Fibroblast of skin of right biceps (primary cell): Measurements from ENCODE around the gene FGB.
"Not testable (repeated sequence)": the region's sequence is repeated elsewhere in the genome, so short reads cannot be mapped to it uniquely, and the experiment has no call there.

Source experiments
- DNase-seq: peaks from one replicate; pipeline ENCODE4 v3.0.0-alpha.2; 2013

FGB gene

DNA sequence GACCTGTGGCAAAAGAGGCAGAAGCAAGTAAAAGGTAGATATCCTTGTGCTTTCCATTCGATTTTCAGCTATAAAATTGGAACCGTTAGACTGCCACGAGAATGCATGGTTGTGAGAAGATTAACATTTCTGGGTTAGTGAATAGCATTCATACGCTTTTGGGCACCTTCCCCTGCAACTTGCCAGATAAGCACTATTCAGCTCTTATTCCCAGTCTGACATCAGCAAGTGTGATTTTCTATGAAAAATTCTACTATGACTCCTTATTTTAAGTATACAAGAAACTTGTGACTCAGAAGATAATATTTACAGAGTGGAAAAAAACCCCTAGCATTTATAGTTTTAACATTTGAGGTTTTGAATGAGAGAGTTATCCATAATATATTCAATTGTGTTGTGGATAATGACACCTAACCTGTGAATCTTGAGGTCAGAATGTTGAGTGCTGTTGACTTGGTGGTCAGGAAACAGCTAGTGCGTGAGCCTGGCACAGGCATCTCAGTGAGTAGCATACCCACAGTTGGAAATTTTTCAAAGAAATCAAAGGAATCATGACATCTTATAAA is 3.9 kb downstream of the FGB start:
- peak; percentile 4 for DNase-seq

DNA sequence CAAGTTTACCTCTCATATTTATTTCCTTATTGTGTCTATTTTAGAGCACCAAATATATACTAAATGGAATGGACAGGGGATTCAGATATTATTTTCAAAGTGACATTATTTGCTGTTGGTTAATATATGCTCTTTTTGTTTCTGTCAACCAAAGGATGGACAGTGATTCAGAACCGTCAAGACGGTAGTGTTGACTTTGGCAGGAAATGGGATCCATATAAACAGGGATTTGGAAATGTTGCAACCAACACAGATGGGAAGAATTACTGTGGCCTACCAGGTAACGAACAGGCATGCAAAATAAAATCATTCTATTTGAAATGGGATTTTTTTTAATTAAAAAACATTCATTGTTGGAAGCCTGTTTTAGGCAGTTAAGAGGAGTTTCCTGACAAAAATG is 6.2 kb downstream of the FGB start:
- DNase-seq = no peak

DNA sequence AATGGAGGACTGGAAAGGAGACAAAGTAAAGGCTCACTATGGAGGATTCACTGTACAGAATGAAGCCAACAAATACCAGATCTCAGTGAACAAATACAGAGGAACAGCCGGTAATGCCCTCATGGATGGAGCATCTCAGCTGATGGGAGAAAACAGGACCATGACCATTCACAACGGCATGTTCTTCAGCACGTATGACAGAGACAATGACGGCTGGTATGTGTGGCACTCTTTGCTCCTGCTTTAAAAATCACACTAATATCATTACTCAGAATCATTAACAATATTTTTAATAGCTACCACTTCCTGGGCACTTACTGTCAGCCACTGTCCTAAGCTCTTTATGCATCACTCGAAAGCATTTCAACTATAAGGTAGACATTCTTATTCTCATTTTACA is 6.8 kb downstream of the FGB start:
- no peak for DNase-seq

DNA sequence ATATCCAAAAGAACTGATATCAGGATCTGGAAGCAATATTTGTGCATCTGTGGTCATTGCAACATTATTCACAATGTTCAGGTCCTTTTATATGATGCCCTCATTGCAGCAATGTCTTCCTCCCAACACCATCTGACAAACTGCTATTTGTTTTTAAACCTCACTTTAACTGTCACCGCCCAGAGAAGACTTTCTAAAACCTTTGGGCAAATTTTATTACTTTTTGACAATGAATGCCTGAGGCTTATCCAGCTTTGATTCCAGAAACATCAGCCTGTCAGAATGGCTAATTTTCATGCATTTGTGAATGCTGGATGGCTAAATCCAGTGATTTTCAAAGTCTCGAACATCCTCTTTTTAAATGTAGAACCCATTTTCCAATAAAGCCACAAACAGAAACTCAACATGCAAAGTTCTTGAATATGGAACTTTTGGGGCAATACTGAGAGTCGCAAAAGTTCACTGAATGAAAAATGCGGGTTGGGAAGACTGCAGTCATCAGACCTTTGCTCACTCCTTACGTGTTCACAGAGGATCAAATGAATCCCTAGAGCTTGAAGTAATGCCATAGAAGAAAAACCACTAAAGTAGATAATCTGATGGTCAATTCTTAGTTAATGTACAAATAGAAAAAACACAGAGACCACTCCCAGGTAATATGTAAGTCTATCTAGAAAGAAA is 10.5 kb downstream of the FGB start:
- no peak for DNase-seq

DNA sequence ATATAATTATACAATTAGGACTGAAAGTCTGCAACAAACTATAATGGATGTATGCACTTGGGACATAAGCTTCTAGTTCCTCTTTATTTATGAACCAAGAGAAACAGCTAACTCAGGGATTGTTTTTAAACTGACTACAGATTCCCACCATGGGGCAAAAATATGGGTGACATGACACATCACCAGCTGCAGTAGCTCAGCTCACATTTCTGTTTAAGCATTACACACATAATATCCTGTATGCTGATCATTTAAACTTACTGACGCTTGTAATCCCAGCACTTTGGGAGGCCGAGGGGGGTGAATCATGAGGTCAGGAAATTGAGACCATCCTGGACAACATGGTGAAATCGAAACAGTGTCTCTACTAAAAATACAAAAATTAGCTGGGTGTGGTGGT is 11.5 kb downstream of the FGB start:
- no peak for DNase-seq

DNA sequence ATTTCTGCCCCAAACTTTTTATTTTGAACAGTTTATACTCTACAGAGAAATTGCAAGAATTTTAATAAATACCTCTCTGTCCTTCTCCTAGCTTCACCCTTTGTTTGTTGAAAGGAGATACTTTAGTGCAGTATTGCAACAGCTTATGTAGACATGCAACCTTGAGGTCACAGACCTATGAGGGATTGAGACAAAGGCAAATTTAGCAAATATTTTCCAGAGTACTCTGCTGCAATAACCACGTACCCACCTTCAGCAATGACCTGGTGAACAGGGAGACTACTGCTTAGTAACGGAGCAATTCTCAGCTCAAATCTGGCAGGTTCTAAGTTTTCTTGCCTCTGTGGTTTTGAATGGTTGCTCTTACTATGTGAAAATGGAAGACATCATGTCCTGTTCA is 14.5 kb downstream of the FGB start:
- no peak for DNase-seq

DNA sequence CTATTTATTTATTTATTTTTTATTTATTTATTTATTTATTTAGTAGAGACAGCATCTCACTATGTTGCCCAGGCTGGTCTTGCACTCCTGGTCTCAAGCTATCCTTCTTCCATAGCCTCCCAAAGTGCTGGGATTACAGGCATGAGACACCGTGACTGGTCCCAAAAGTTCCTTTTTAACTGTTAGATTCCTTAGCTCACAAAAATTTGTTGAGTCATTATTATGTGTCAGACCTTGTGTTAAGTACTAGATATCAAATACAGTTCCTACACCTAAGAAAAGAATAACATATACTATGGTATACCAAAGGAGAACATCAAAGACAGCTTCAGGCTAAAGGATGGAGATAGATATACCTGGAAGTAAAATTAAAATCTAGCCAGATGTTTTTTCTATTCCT is 16.1 kb downstream of the FGB start:
- no peak for DNase-seq

DNA sequence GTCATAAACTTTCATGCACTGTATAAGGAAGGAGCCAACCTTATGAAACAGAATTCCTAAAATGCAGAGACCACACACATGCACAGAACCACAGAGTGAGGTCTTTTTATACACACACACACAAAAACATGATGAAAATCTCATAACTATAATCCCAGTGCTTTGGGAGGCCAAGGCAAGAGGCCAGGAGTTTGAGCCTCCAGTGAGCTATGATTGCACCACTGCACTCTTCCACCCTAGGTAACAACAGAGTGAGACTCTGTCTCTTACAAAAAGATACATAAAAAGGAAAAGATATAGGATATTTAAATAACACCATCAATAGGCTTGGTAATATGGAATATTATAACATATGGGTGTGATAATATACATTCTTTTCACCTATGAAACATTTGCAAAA is 17.1 kb downstream of the FGB start:
- no peak for DNase-seq

DNA sequence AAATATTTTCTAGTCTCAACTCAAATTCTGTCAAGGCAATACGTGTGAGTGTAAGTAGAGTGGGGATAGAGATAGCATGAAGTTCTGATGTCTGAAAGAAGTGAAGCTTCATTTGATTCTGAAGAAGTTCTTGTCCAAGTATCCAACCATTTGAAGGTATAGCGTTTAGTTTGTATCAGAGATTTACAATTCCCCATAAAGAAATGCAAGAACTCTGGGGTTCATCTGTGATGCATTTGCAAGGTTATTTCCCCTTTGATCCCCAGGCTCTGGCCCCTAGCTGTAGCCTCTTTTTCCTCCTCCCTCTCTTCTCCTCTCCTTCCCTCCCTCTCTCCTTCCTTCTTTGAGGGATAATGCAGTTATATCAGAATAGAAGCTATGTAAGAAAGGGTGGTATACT is 19.9 kb downstream of the FGB start:
- DNase-seq = no peak

DNA sequence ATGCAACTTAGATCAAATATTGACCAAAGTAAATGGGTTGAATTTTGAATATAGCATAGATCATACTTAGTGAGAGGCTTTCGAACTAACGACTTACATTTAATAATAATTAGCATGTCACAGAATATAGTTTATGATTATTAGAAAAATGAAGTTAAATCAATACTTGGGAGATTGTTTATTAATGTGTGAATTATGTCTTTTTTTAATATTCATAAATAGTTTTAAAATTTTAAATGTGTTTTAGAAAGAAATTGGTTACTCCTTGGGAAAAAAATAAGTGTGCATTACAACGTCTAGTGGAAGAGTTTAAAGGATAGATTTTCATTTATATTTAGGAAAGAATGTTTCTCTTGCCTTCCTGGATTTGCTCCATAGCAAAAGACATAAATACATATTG is 20.4 kb downstream of the FGB start:
- DNase-seq = no peak

DNA sequence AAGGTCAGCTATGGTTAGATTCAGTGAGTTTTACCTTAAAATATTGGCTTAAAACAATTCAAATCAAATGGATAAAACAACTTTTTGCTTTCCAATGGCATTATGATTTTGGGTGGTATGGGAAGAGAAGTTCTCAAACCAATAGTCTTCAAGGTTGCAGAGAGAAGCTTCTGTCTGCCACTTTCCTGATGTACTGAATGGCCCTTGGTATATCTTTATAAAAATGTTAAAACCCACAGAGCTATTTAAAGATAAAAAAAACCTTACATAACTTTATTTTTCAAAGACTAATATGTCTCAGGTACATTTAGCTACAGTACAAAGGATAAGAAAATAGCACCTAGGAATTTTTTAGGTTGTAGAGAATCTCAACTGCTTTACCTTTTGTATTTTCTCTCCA is 20.9 kb downstream of the FGB start:
- DNase-seq = no peak

DNA sequence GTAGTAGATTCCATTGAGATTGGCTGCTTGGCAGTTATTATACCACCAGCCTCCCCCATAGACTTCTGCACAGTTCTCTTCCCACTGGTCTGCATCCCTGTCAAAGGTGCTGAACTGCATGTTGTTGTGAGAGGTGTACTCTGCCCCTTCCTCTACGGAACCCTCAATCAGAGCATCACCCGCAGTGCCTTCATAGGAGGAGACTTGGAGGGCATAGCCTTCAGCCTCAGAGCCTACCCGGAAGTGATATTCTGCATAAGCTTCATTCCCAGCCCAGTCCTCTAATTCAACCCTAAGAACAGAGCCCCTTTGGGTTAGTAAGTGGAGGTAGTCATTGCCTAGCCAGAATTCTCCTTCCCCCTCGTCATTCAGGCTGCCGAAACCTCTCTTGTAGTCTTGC is 21.4 kb downstream of the FGB start:
- DNase-seq = no peak

DNA sequence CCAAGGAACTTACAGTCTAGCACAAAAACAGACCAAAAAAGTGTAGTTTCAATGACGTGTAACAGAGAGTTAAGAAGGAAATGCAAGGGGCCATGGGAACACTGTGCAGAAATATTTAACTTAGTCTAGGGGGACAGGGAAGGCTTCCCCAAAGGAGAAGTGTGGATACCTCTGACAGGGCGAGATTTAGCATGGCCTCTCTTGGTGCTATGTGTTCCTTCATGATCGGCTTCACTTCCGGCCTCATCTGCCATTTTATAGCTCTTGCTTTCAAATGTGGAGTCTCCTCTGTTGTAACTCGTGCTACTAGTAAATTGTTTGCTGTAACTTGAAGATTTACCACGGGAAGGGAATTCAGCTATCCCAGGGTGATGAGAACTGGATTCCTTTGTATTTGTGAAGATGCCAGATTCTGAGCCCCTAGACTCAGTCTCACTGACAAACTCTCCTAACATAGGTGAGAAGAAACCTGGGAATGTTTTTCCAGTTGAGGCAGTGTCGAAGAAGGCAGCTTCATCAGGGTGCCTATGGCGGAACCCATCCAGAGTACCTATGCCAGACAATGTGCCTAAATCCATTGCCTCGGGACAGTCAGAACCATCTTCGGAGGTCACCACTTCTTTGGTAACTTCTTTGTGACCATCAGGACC is 22.7 kb downstream of the FGB start:
- no peak for DNase-seq

DNA sequence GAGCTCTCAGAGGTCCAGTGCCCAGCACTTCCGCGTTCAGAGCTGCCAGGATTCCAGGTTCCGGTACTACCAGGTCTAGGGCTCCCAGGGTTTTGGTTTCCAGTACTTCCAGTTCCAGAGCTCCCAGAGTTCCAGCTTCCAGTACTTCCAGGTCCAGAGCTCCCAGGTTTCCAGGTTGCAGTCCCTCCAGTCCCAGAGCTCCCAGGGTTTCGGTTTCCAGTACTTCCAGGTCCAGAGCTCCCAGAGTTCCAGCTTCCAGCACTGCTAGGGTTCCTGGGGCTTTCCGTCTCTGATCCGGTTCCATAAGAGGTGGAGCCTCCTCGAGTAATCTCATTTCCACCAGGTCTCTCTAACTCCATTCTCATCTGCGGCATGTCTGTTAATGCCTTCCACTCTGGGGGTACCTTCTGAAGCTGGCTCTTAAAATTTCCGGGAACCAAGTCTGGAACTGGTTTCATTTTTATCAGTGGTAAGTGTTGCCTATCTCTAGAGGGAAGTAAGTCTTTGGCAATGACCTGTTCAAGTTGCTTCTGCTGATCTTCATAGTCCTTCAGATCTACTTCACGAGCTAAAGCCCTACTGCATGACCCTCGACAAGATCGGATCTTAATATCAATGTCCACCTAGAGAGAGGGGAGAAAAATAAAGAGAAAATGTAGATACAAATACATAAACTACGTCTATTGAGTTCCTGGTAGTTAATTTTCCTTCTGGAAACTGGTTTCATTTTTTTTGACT is 23.7 kb downstream of the FGB start:
- DNase-seq = no peak

DNA sequence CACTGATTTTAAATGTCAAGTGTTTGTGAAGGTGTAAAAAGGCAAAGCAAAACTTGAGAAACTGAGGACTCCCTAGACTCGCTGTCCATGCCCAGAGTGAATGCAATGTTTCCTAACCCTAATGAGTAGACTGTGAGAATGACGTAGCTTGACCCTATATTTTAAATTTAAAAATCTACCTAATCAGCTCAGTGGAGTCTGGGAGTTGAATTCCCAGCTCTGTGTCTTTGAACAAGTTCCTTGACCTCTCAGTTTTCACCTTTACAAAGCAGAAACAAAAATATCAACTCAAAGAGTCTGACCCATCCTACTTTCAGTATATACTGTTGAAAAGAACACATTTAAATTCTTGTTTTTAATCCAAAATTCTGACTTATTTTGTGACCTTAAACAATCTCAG is 25.4 kb downstream of the FGB start:
- no peak for DNase-seq

DNA sequence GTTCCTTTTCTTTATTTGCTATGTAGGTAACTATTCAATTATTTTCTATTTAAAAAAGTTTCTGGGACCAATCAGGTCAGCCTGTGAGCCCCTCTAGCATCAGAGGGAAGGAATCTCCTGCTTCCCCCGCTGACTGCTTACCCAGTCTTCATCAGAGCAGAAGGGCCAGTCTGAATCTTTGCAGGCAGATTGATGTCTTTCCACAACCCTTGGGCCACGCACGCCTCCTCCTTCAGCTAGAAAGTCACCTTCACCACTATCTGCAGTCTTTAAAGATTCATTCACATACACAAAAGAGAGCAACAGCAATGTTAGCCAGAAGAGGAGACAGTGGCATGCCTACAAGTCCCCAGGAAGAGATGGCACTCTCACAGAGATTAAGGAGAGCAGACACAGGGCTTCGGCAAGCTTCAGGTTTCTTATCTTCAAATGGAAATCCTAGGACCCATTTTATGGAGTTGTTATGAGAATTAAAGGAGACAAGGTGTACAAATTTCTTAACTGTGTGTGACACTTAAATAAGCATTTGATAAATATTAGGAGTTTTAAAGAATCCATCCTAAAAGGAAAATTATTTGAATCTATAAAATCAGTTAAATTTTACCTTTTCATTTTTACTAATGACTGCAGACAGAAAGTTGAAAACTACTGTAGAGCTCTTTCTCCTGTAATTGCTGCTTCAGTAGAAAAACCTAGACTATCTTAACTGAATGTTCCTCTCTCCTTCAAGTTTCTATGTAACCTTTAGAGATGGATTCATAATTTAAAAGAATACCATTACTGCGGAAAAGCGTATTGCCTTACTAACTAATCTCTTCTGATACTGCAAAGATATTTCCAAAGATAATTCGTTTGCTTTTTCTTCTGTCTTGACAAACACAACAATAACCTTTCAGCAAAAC is 26.7 kb downstream of the FGB start:
- no peak for DNase-seq

DNA sequence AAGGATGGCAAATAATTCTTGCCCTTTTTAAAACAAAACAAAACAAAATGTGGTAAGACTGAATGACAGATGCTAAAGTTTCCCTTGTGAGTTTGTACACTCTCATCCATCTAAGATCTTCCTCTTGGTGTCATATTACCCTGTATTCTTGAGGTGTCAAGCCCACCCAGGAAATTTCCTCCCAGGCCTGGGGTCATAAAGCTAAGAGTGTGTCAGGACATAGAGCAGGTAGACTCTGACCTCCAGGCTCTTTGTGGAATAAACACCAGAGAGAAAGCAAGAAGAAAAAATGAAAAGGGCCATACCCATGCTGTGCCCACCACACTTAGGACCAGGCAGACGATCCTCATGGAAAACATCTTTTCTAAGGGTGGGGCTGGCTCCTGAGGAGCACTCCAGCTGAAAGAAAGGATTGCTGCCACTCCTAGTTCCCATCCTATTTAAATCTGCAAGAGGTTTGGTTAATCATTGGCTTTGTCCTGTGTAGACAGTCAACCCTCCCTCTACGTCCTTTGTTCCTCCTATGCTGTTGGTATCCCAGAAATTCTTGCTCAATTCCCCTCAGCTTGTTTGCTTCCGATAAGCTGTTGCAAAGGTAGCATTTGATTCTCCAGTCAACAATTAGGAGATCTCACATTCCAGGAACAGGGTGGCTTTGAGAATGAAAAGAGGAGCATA is 27.7 kb downstream of the FGB start, which contains the start of gene FGA:
Gene FGA, minus strand, starts transcription at position 414 of the 678 bp plus-strand sequence. Its CDS starts 55 bp downstream, at position 359.
- no peak for DNase-seq

DNA sequence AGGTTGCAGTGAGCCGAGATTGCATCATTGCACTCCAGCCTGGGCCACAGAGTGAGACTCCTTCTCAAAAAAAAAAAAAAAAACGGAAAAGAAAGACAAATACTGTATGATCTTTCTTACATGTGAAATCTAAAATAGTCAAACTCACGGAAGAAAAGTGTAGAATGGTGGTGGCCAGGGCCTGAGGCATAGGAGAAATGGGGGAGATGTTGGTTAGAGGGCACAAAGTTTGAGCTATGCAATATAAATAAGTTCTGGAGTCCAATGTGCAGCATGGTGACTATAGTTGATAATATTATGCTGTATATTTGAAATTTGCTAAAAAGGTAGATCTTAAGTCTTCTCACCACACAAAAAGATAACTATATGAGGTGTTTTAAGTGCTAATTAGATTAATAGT is 29.1 kb downstream of the FGB start:
- no peak for DNase-seq

DNA sequence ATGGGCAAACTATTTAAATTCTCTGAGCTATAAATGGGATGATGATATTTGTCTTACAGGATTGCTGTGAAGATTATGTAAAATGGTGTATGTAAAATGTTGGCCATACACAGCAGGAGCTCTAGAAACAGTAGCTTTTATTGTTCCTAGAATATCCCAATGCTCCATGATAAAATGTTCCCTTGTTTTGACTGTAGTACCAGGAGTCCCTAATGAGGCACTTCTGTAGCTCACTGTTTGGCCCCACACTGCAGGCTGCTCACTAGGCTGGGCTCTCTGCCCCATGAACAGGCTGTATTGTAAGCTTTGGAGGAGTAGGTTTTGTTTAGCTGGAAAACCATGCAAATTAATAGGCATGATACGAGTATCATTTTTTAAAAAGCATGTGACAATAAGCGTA is 31.1 kb downstream of the FGB start:
- no peak for DNase-seq

DNA sequence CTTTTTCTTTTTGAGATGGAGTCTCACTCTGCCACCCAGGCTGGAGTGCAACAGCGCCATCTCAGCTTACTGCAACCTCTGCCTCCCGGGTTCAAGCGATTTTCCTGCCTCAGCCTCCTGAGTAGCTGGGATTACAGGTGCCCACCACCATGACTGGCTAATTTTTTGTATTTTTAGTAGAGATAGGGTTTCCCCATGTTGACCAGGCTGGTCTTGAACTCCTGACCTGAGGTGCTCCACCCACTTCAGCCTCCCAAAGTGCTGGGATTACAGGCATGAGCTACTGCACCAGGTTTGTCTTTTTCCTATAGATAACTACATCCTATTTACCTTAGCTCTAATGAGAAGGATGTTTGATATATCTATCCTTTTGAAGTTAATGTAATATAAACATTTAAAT is 31.5 kb downstream of the FGB start:
- DNase-seq = not testable (repeated sequence)

DNA sequence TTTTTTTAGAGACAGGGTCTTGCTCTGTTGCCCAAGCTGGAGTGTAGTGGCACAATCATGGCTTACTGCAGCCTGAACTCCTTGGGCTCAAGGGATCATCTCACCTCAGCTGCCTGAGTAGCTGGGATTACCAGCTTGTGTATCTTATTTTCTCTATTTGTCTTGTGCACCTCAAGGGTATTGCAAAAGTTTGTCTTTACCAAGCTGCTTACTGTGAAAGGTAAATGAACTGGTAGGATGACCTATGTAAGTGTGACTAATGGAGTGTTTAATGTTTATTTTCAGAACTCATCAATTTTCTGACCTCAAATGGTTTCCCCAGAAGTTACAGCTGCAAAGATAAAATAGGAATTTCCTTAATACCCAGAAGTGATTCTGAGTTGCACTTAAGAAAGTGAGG is 33.0 kb downstream of the FGB start:
- no peak for DNase-seq

DNA sequence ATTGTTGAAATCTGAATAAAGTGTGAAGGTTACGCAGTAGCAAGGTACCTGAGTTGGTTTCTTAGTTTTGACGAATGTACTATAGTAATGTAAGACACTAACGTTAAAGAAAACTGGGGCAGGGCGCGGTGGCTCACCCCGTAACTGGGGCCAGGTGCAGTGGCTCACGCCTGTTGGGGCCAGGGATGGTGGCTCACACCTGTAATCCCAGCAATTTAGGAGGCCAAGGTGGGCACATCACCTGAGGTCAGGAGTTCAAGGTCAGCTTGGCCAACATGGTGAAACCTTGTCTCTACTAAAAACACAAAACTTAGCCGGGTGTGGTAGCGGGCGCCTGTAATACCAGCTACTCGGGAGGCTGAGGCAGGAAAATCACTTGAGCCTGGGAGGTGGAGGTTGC is 34.5 kb downstream of the FGB start:
- DNase-seq = not testable (repeated sequence)
